SU-DHL-6 (cell line): ENCODE measurements around the gene ZNF543.

ENCODE experiments used
- H2AFZ ChIP-seq: fragments of 200-600 bp; sonication (generic); 2 replicates; pipeline ENCODE4 v1.6.1; 2014; ENCODE audit warnings: low read depth, mild to moderate bottlenecking, moderate library complexity, mixed read lengths, antibody characterized with exemption, low read length; ENCODE audit not compliant: severe bottlenecking
- H3F3A ChIP-seq: fragments of 200-600 bp; shearing (Covaris generic); 2 replicates; pipeline ENCODE4 v1.6.0; 2016; ENCODE audit warnings: antibody characterized with exemption, mild to moderate bottlenecking; ENCODE audit not compliant: insufficient read depth
- H3K27ac ChIP-seq: fragments of 200-600 bp; sonication (generic); 2 replicates; pipeline ENCODE4 v1.5.1; 2016; ENCODE audit warnings: low read depth, mild to moderate bottlenecking, low read length, moderate library complexity, mixed read lengths
- H3K27me3 ChIP-seq: fragments of 200-600 bp; sonication (generic), shearing (Covaris generic); 2 replicates; pipeline ENCODE4 v1.6.0; 2014; ENCODE audit warnings: mild to moderate bottlenecking, low read length
- H3K36me3 ChIP-seq: fragments of 200-600 bp; sonication (generic); 2 replicates; pipeline ENCODE4 v1.6.1; 2014; ENCODE audit warnings: mild to moderate bottlenecking, low read length, mixed read lengths
- H3K4me2 ChIP-seq: fragments of 300-600, 200-600 bp; shearing (Covaris generic), sonication (generic); 2 replicates; pipeline ENCODE4 v1.6.0; 2014; ENCODE audit warnings: low read length, low read depth, mild to moderate bottlenecking; ENCODE audit not compliant: poor library complexity, severe bottlenecking
- H3K4me3 ChIP-seq: fragments of 200-600 bp; sonication (generic); 2 replicates; pipeline ENCODE4 v1.5.1; 2014; ENCODE audit warnings: antibody characterized with exemption, low read length, mild to moderate bottlenecking, mixed read lengths; ENCODE audit not compliant: insufficient read depth, poor library complexity, severe bottlenecking
- H3K79me2 ChIP-seq: fragments of 200-600 bp; sonication (generic); 2 replicates; pipeline ENCODE4 v1.6.1; 2014; ENCODE audit warnings: mild to moderate bottlenecking, low read length, moderate library complexity; ENCODE audit not compliant: insufficient read depth
- H3K9ac ChIP-seq: fragments of 200-600 bp; sonication (generic); 2 replicates; pipeline ENCODE4 v1.7.0; 2014; ENCODE audit warnings: mild to moderate bottlenecking, low read length
- H3K9me2 ChIP-seq: fragments of 200-600 bp; sonication (generic); replicated peaks from 2 replicates; pipeline ENCODE4 v1.6.1; 2014; ENCODE audit warnings: low read length; ENCODE audit not compliant: insufficient read depth
- H3K9me3 ChIP-seq: fragments of 200-600 bp; sonication (generic); 2 replicates; pipeline ENCODE4 v1.6.1; 2014; ENCODE audit warnings: low read length, mixed read lengths; ENCODE audit not compliant: insufficient read depth
- H4K20me1 ChIP-seq: fragments of 200-600 bp; sonication (generic); 2 replicates; pipeline ENCODE4 v1.6.1; 2014; ENCODE audit warnings: low read depth, mild to moderate bottlenecking, antibody characterized with exemption, low read length, moderate library complexity, mixed read lengths
- CTCF ChIP-seq: fragments of 200-600 bp; sonication (generic); IDR thresholded peaks from one replicate; pipeline ENCODE4 v1.5.1; 2017; ENCODE audit warnings: antibody characterized with exemption, mild to moderate bottlenecking, low read length, moderate library complexity; ENCODE audit not compliant: insufficient read depth, poor library complexity, severe bottlenecking
- EZH2phosphoT487 ChIP-seq: fragments of 200-600 bp; sonication (generic), shearing (Covaris generic); conservative IDR thresholded peaks from 2 replicates; pipeline ENCODE4 v1.6.1; 2018; ENCODE audit warnings: mild to moderate bottlenecking, antibody characterized with exemption, low read length, moderate library complexity, mixed read lengths

Gene ZNF543

GRCh38 chr19:57320180-57321084 lies at the start of gene ZNF543:
Gene ZNF543 (plus strand): TSS chr19:57320472. CDS start chr19:57320854, 382 bp downstream.
- Histone ChIP-seq H3K4me2 (peak within 1 kb of the TSS; percentile 77), H3K27ac (peak within 1 kb of the TSS; percentile 69), H3K9me2 (no peaks in the 10 kb centered on the region), H4K20me1 (no peaks in the 10 kb centered on the region), H3K36me3 (peaks cover 10% of the 10 kb centered on the region; the same call in 1 of the 2 replicates), H3K27me3 (no peaks in the 10 kb centered on the region), H3K9ac (peak within 1 kb of the TSS; percentile 98), H2AFZ (peak within 1 kb of the TSS; percentile 94), H3F3A (no peaks in the 10 kb centered on the region), H3K4me3 (peak within 1 kb of the TSS; percentile 94), H3K79me2 (peaks cover 30% of the 10 kb centered on the region), H3K9me3 (no peaks in the 10 kb centered on the region)
- TF ChIP-seq EZH2phosphoT487 (no peak), CTCF (no peak)

GRCh38 chr19:57271280-57271679 lies 49.0 kb upstream of the ZNF543 start:
- no peaks in the 10 kb centered on the region for H3K27me3 ChIP-seq
- no peak overlapping the region for H3K4me2 ChIP-seq
- no peaks in the 10 kb centered on the region for H3K36me3 ChIP-seq
- no peaks in the 10 kb centered on the region for H3K79me2 ChIP-seq
- TF ChIP-seq EZH2phosphoT487, result no peak
- no peak for TF ChIP-seq CTCF
- no peak overlapping the region for H3K4me3 ChIP-seq
- no peaks in the 10 kb centered on the region for H3F3A ChIP-seq
- H3K9me3 ChIP-seq, result no peaks in the 10 kb centered on the region
- no peak overlapping the region for H3K9ac ChIP-seq
- no peaks in the 10 kb centered on the region for H4K20me1 ChIP-seq
- H3K27ac ChIP-seq, result no peak overlapping the region
- H3K9me2 ChIP-seq, result no peaks in the 10 kb centered on the region
- H2AFZ ChIP-seq, result no peak overlapping the region

GRCh38 chr19:57273014-57273413 lies 47.3 kb upstream of the ZNF543 start:
- Histone ChIP-seq H3K36me3 (no peaks in the 10 kb centered on the region), H3K79me2 (no peaks in the 10 kb centered on the region), H3K9me2 (no peaks in the 10 kb centered on the region), H3K4me2 (no peak overlapping the region), H4K20me1 (no peaks in the 10 kb centered on the region), H3K27ac (no peak overlapping the region), H3K9me3 (no peaks in the 10 kb centered on the region), H3K4me3 (no peak overlapping the region), H3K27me3 (no peaks in the 10 kb centered on the region), H3K9ac (no peak overlapping the region), H3F3A (no peaks in the 10 kb centered on the region), H2AFZ (no peak overlapping the region)
- TF ChIP-seq EZH2phosphoT487 (no peak), CTCF (no peak)
